NCI-H2196 (cell line): ENCODE results near the gene KCNIP4.

Experiments
- DNase-seq: peaks from one replicate; lab custom pipeline; 2025; ENCODE audit not compliant: unreplicated experiment; lab: John Stamatoyannopoulos, UW

KCNIP4 gene

DNA sequence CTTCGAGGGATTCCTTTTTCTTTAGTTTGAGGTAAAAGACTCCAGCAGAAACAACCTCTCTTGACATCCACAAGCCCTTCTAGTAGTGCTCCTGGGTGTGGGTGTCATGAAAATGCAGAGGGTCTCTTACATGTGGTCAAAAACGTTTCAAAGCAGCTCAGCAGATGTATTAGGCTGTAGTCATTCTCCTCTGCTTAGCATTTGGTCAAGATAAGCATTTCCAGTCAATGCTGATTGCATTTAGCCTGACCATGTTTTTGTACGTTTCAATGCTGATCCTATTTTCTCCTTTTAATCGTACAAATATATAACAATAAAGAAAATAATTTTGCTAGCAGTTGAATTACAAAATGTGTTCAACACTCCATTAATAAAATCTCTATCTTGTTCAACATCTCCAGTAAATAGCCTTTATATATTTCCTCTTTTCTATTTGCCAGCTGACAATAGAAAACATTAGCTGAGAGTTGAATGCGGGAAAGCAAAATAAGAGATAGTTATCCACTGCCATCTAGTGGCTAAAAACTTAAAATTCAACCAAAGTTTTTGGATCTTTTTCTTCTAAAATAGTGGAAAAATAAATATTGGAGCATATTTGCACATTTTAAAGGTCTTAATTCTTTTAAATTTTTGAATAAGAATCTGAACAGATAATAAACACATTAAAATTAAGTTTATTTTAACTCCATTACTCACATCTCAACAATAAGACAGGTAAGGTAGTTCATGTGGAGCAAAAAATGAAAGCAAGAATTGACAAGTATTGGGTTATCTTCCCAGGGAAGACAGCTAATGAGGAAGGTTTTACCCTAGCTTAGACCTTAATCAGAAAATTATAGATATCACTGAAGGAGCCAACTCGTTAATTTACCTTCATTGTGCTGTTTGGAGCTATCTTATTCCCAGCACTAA lies 1263.5 kb downstream of the KCNIP4 start:
- DNase-seq = peak; percentile 3

DNA sequence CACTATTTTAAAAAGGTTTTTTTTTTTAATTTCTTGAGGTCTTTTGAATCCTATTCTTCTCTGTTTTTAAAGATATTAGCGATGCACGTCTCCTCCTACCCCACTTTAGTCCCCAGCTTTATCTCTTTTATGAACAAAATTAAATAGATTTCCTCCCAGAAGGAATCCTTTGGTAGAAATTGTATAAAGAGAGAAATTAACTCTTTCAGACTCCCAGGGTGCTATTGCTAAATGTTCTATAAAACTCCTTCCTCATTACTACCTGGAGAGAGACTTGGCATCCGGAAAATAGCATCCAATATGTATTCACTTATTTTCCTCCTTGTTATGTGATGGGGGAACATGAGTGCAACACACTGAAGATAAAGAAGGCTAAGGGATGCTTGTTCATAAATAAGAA lies 1264.8 kb downstream of the KCNIP4 start:
- DNase-seq = no peak

DNA sequence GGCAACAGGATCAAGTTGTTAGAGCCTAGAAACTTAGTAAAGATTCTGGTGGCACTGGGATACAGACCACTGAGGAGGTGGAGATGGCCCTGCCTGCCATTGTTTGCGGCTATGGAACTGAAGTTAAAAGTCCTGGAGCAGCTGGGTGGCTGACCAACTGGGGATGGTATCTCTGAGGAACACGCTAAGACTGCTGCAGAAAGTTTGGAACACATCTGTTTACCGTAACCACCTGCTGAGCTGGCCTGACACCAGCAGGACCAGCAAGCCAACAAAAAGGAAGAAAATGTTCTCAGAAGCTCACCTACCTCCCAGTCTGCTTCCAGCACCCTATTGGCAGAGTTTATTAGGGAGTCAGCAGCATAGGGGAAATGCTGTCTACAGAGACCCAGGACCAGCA lies 1265.7 kb downstream of the KCNIP4 start:
- DNase-seq = no peak

DNA sequence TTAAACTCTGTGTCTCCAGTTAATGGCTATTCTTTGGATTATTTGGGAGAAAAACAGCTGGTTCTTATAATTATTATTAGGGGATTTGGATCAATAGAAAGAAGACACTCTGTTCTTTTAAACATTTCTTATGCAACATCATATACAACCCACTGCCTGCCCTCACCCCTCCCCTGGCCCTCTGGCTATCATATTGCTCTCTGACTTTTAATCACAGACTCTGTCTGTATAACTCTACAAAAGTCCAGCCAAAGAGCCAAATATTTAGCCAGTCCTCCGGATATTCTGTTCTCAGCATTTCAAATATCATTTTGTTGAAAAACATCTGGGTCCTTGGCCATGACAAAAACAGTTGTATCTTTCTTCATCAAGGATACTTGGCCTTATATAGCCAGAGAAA lies 1267.3 kb downstream of the KCNIP4 start:
- no peak for DNase-seq

DNA sequence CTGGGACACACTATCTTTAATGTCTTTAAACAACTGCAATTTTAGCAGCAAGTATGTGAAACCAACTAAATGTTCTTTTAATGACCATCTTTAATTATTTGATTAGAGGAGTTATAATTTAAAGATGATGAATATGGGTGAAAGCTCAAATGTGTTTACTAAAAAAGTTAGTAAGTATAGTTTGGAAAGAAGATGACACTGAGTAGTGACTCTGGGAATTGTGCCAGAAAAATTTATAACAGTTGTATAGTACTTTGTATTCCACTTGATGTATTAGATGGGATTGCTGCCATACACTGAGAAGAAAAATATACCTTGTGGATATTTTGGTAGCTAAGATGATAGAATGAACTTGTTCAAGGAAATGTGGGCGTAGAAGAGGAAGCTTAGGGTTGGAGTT lies 1267.8 kb downstream of the KCNIP4 start:
- no peak for DNase-seq

DNA sequence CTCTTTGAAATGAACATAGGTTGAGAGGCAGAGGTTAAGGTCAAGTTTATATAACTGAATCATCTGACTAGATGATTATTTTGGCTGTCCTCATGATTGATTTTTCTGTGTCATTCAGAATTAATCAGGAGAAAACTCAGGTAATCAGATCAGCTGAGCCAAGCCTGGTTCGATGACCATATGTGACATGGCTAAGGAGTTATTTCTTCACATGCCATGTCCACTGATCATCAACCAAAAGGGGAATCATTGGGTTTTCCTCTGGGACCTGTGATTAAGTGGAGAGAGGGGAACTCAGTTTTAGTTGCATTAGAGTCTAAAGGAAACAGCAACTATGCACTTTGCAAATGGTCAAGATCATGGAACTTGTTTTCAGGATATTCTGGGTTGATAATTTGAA lies 1268.6 kb downstream of the KCNIP4 start:
- no peak for DNase-seq
